ENCODE results near the gene ZFHX3.

ZFHX3 gene

GRCh38 chr16:73037331-73037745 lies 10.6 kb downstream of the ZFHX3 start:
- no peak for DNase-seq

GRCh38 chr16:73036074-73036826 lies 11.7 kb downstream of the ZFHX3 start:
- peak; percentile 50 to 60 for DNase-seq

- no peak for DNase-seq
Measured at GRCh38 chr16:73034374-73034773, 13.6 kb downstream of the ZFHX3 start.

- DNase-seq = no peak
Measured at GRCh38 chr16:73033271-73033998, 14.5 kb downstream of the ZFHX3 start.

- no peak for DNase-seq
Measured at GRCh38 chr16:73032541-73033270, 15.2 kb downstream of the ZFHX3 start.

- no peak for DNase-seq
Measured at GRCh38 chr16:73031984-73032383, 15.9 kb downstream of the ZFHX3 start.

GRCh38 chr16:73031155-73031866 lies 16.6 kb downstream of the ZFHX3 start:
- DNase-seq = no peak

GRCh38 chr16:73028721-73029361 lies 19.1 kb downstream of the ZFHX3 start:
- DNase-seq = no peak

- DNase-seq = no peak
Measured at GRCh38 chr16:73028263-73028662, 19.7 kb downstream of the ZFHX3 start.

GRCh38 chr16:73027685-73028111 lies 20.2 kb downstream of the ZFHX3 start:
- no peak for DNase-seq

GRCh38 chr16:73026754-73027684 lies 20.9 kb downstream of the ZFHX3 start:
- DNase-seq = no peak

GRCh38 chr16:73025856-73026210 lies 22.1 kb downstream of the ZFHX3 start:
- DNase-seq = no peak

- DNase-seq = no peak
Measured at GRCh38 chr16:73025151-73025855, 22.6 kb downstream of the ZFHX3 start.

- DNase-seq = no peak
Measured at GRCh38 chr16:73024571-73025105, 23.3 kb downstream of the ZFHX3 start.

- DNase-seq = no peak
Measured at GRCh38 chr16:73023752-73024570, 24.0 kb downstream of the ZFHX3 start.

- no peak for DNase-seq
Measured at GRCh38 chr16:73023320-73023719, 24.6 kb downstream of the ZFHX3 start.

- no peak for DNase-seq
Measured at GRCh38 chr16:73022534-73022933, 25.4 kb downstream of the ZFHX3 start.

GRCh38 chr16:73021866-73022495 lies 25.9 kb downstream of the ZFHX3 start:
- DNase-seq = no peak

GRCh38 chr16:73020409-73020884 lies 27.5 kb downstream of the ZFHX3 start:
- no peak for DNase-seq
